Fibroblast of lung (primary cell): Measurements from ENCODE around the gene DHODH.

Experiments
- EZH2 ChIP-seq: IDR thresholded peaks from 2 replicates; pipeline ENCODE4 v1.5.1; 2012; ENCODE audit warnings: low read length, control low read depth, mild to moderate bottlenecking; ENCODE audit errors: missing control alignments
- TF ChIP-seq, protein P1 (sequence below), 2 donors: IDR thresholded peaks in 1 of 2; conservative IDR thresholded peaks in 1 of 2; 1 replicate in 1 of 2; 2 replicates in 1 of 2; pipeline ENCODE4 v1.5.1; 2011 to 2012; ENCODE audit warnings: low read length in 2 of 2, control low read depth in 1 of 2, inconsistent platforms in 1 of 2, low read depth in 1 of 2, mild to moderate bottlenecking in 1 of 2

GRCh38 chr16:72055911-72056310 is 47.4 kb downstream of the DHODH start:
- no peak for TF ChIP-seq EZH2
- TF ChIP-seq, protein P1, sequence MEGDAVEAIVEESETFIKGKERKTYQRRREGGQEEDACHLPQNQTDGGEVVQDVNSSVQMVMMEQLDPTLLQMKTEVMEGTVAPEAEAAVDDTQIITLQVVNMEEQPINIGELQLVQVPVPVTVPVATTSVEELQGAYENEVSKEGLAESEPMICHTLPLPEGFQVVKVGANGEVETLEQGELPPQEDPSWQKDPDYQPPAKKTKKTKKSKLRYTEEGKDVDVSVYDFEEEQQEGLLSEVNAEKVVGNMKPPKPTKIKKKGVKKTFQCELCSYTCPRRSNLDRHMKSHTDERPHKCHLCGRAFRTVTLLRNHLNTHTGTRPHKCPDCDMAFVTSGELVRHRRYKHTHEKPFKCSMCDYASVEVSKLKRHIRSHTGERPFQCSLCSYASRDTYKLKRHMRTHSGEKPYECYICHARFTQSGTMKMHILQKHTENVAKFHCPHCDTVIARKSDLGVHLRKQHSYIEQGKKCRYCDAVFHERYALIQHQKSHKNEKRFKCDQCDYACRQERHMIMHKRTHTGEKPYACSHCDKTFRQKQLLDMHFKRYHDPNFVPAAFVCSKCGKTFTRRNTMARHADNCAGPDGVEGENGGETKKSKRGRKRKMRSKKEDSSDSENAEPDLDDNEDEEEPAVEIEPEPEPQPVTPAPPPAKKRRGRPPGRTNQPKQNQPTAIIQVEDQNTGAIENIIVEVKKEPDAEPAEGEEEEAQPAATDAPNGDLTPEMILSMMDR (conservative IDR thresholded peaks at IDR 0.05 in 1 of 2, IDR thresholded peaks at IDR 0.05 in 1 of 2; ENCODE audit: low read depth in 1 of 2, low read length in 2 of 2) = no peak
